HUES6 (cell line): Measurements from ENCODE around the gene TBRG1.

Source experiments
- H3K27ac ChIP-seq: 2 replicates; pipeline ENCODE4 v1.7.0; 2013; ENCODE audit warnings: low read depth, mild to moderate bottlenecking, low read length, inconsistent platforms
- H3K27me3 ChIP-seq: 2 replicates; pipeline ENCODE4 v1.6.1; 2013; ENCODE audit warnings: low read length; ENCODE audit not compliant: control insufficient read depth, insufficient read depth
- H3K36me3 ChIP-seq: 2 replicates; pipeline ENCODE4 v1.6.1; 2013; ENCODE audit warnings: low read length; ENCODE audit not compliant: control insufficient read depth, insufficient read depth
- H3K4me1 ChIP-seq: 2 replicates; pipeline ENCODE4 v1.6.1; 2013; ENCODE audit warnings: low read length; ENCODE audit not compliant: control insufficient read depth, insufficient read depth
- H3K4me3 ChIP-seq: 2 replicates; pipeline ENCODE4 v1.5.1; 2013; ENCODE audit warnings: low read depth, low read length
- H3K9ac ChIP-seq: one replicate; pipeline ENCODE4 v1.6.1; 2013; ENCODE audit warnings: mild to moderate bottlenecking, low read length
- H3K9me3 ChIP-seq: 2 replicates; pipeline ENCODE4 v1.6.1; 2013; ENCODE audit warnings: low read depth, low read length; ENCODE audit not compliant: control insufficient read depth, insufficient read depth

TBRG1 gene, protein sequence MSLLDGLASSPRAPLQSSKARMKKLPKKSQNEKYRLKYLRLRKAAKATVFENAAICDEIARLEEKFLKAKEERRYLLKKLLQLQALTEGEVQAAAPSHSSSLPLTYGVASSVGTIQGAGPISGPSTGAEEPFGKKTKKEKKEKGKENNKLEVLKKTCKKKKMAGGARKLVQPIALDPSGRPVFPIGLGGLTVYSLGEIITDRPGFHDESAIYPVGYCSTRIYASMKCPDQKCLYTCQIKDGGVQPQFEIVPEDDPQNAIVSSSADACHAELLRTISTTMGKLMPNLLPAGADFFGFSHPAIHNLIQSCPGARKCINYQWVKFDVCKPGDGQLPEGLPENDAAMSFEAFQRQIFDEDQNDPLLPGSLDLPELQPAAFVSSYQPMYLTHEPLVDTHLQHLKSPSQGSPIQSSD

GRCh38 chr11:124622531-124623451 is at the start of gene TBRG1:
Gene TBRG1, plus strand, starts transcription at chr11:124622864. Its CDS starts 220 bp downstream, at chr11:124623084.
- Histone ChIP-seq H3K36me3 (peaks cover 29% of the 10 kb centered on the region), H3K4me1 (peaks cover 5% of the 10 kb centered on the region), H3K9me3 (no peaks in the 10 kb centered on the region), H3K27me3 (peaks cover 20% of the 10 kb centered on the region), H3K4me3 (peak within 1 kb of the TSS; percentile 94), H3K27ac (peak within 1 kb of the TSS; percentile 77), H3K9ac (peak within 1 kb of the TSS; percentile 88)

GRCh38 chr11:124577716-124578427 is 44.8 kb upstream of the TBRG1 start:
- H3K9me3 ChIP-seq, result no peaks in the 10 kb centered on the region
- no peak overlapping the region for H3K4me3 ChIP-seq
- no peaks in the 10 kb centered on the region for H3K27me3 ChIP-seq
- no peak overlapping the region for H3K9ac ChIP-seq
- no peak overlapping the region for H3K27ac ChIP-seq
- no peaks in the 10 kb centered on the region for H3K36me3 ChIP-seq
- no peaks in the 10 kb centered on the region; the same call in 1 of the 2 replicates for H3K4me1 ChIP-seq

DNA sequence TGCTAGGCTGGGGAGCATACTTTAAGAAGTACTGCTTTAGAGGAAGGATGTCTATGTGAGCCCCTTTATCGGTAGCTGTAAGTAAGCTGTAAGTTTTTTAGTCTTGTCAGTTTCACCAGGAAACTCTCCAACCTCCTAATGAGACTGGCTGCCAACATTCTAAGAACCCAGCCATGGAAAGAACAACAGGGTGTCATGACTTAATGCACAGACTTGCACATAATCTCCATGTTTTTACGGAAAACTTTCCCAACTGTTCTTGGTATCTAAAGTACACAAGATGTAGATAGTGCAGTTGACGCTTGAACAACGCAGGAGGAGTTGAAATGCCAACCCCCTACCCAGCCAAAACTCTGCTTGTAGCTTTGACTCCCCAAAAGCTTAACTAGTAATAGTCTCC is 43.9 kb upstream of the TBRG1 start:
- H3K27me3 ChIP-seq, result no peaks in the 10 kb centered on the region
- no peaks in the 10 kb centered on the region; the same call in 1 of the 2 replicates for H3K4me1 ChIP-seq
- no peak overlapping the region for H3K4me3 ChIP-seq
- no peak overlapping the region for H3K9ac ChIP-seq
- H3K27ac ChIP-seq, result no peak overlapping the region
- H3K9me3 ChIP-seq, result no peaks in the 10 kb centered on the region
- no peaks in the 10 kb centered on the region for H3K36me3 ChIP-seq

DNA sequence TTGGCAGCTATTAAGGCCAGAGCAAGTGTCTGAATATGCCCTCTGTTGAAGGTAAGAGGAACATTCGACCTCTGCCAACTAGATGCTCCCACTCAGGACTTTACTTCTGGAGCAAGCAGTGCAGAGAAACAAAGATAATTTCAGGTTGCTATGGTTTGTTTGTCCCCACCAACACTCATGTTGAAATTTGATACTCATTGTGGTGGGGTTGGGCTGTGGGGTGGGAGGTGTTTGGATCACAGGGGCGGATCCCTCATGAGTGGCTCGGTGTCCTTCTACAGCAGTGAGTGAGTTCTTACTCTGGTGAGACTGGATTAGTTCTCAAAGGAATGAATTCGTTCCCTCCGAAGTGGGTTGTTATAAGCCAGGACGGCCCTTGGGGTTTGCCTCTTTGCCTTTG is 40.8 kb upstream of the TBRG1 start:
- Histone ChIP-seq H3K9ac (no peak overlapping the region), H3K27ac (no peak overlapping the region), H3K9me3 (no peaks in the 10 kb centered on the region), H3K36me3 (no peaks in the 10 kb centered on the region), H3K4me3 (no peak overlapping the region), H3K4me1 (no peaks in the 10 kb centered on the region; the same call in 1 of the 2 replicates), H3K27me3 (no peaks in the 10 kb centered on the region)

- H3K27ac ChIP-seq, result no peak overlapping the region
- H3K27me3 ChIP-seq, result no peaks in the 10 kb centered on the region
- H3K36me3 ChIP-seq, result no peaks in the 10 kb centered on the region
- H3K4me1 ChIP-seq, result no peaks in the 10 kb centered on the region; the same call in 1 of the 2 replicates
- H3K4me3 ChIP-seq, result no peak overlapping the region
- no peak overlapping the region for H3K9ac ChIP-seq
- no peaks in the 10 kb centered on the region for H3K9me3 ChIP-seq
Measured at GRCh38 chr11:124582565-124582964, 40.1 kb upstream of the TBRG1 start.

DNA sequence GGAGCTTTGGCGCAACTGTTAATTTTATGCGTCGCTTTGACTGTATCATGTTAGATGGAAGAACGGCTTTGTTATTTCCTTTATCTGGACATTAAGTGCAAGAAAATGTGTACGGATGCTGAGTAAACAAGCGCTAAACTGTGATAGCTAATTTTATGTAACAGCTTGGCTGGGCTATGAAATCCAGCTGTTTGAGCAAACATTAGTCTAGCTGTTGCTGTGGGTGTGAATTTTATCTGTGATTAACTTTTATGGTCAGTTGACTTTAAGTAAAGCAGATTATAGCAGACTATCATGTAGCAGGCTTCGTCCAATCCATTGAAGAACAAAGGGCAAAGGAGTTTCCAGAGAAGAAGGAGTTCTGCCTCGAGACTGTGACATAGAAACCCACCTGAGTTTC is 38.9 kb upstream of the TBRG1 start:
- Histone ChIP-seq H3K36me3 (no peaks in the 10 kb centered on the region), H3K4me3 (no peak overlapping the region), H3K9ac (no peak overlapping the region), H3K9me3 (no peaks in the 10 kb centered on the region), H3K27me3 (no peaks in the 10 kb centered on the region), H3K4me1 (no peaks in the 10 kb centered on the region; the same call in 1 of the 2 replicates), H3K27ac (no peak overlapping the region)

DNA sequence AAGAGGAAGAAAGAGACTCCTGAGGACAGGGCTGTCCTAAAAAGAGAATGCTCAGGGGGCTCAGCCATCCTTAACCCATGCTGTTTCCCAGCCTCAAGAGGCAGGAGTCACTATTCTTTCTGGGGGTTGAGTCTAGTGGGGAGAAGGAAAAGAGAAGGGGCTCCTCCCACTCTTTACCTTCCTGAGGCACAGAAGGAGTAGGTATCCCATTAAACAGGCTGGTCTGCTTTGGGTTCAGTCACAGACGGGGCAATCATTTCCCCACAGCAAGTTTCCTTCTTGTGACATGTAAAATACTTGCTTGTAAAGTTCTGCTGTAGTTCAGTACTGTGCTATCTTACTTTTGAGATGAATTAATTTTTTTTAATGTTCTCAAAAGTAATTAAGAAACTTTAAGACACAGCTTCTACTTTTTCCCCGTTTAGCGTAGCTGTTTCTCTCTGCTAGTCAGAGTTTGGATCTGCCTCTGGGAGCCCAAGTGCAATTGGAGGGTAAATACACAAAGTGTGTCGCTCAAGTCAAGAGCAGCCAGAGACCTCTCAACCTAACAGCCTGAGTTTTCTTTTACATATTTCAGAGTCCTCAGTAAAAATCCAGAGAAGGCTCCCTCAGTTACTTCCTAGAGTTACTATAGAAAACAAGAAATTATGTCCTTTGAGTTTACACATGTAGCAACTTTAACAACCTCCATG is 37.8 kb upstream of the TBRG1 start:
- H3K27me3 ChIP-seq, result no peaks in the 10 kb centered on the region
- no peaks in the 10 kb centered on the region for H3K9me3 ChIP-seq
- no peaks in the 10 kb centered on the region; the same call in 1 of the 2 replicates for H3K4me1 ChIP-seq
- H3K27ac ChIP-seq, result no peak overlapping the region
- H3K36me3 ChIP-seq, result no peaks in the 10 kb centered on the region
- no peak overlapping the region for H3K9ac ChIP-seq
- no peak overlapping the region for H3K4me3 ChIP-seq

DNA sequence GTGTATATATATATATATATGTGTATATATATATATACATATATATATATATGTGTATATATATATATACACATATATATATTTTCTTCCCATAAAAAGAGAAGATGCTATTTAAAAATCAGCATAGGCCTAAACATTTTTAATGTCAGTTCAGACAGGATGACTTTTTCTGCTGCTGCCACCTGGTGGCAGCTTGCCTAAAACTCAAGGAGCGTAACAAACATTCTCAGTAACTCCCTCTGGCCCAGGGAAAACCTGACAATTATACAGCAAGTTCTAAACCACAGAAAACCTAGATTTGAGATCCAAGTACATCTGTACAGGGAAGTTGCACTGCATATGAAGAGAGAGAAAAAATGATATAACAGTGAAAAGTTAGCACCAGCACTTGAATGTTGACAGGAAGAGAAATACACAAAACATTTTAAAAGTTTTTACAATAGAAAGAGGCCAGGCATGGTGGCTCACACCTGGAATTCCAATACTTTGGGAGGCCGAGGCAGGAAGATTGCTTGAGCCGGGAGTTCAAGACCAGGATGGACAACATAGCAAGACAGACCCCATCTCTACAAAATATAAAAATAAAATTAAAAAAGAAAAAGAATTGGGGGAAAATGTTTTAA is 36.3 kb upstream of the TBRG1 start:
- Histone ChIP-seq H3K9me3 (no peaks in the 10 kb centered on the region), H3K9ac (no peak overlapping the region), H3K27ac (no peak overlapping the region), H3K4me1 (no peaks in the 10 kb centered on the region; the same call in 1 of the 2 replicates), H3K27me3 (no peaks in the 10 kb centered on the region), H3K36me3 (no peaks in the 10 kb centered on the region), H3K4me3 (no peak overlapping the region)

GRCh38 chr11:124591430-124591829 is 31.2 kb upstream of the TBRG1 start:
- Histone ChIP-seq H3K27me3 (no peaks in the 10 kb centered on the region), H3K9ac (no peak overlapping the region), H3K27ac (no peak overlapping the region), H3K4me1 (no peaks in the 10 kb centered on the region), H3K9me3 (no peaks in the 10 kb centered on the region), H3K4me3 (no peak overlapping the region), H3K36me3 (no peaks in the 10 kb centered on the region)

GRCh38 chr11:124592627-124593026 is 30.0 kb upstream of the TBRG1 start:
- H3K9ac ChIP-seq, result no peak overlapping the region
- H3K4me1 ChIP-seq, result no peaks in the 10 kb centered on the region
- no peaks in the 10 kb centered on the region for H3K27me3 ChIP-seq
- no peak overlapping the region for H3K27ac ChIP-seq
- no peaks in the 10 kb centered on the region for H3K36me3 ChIP-seq
- H3K4me3 ChIP-seq, result no peak overlapping the region
- H3K9me3 ChIP-seq, result no peaks in the 10 kb centered on the region
